ENCODE data around the gene NCKAP1. TPM values are rescaled to one million over a fixed set of nuclear protein-coding genes. Genes with fewer than 3 reads are reported as not detected.
"Not testable (repeated sequence)": the region's sequence is repeated elsewhere in the genome, so short reads cannot be mapped to it uniquely, and the experiment has no call there.

The NCKAP1 gene
- total RNA-seq, 1 donor, result 1.6 TPM

- DNase-seq (ENCODE audit: low read depth in 2 of 3, low spot score in 2 of 3), result no peak
Measured at GRCh38 chr2:182887753-182888415, 150.4 kb downstream of the NCKAP1 start.

GRCh38 chr2:182887093-182887492 is 151.2 kb downstream of the NCKAP1 start:
- no peak for DNase-seq (ENCODE audit: low read depth in 2 of 3, low spot score in 2 of 3)

GRCh38 chr2:182885771-182886170 is 152.5 kb downstream of the NCKAP1 start:
- no peak for DNase-seq (ENCODE audit: low read depth in 2 of 3, low spot score in 2 of 3)

- no peak for DNase-seq (ENCODE audit: low read depth in 2 of 3, low spot score in 2 of 3)
Measured at GRCh38 chr2:182883451-182883850, 154.8 kb downstream of the NCKAP1 start.

GRCh38 chr2:182880100-182880499 is 158.2 kb downstream of the NCKAP1 start:
- DNase-seq (ENCODE audit: low read depth in 2 of 3, low spot score in 2 of 3), result not testable (repeated sequence)

- DNase-seq (ENCODE audit: low read depth in 2 of 3, low spot score in 2 of 3), result not testable (repeated sequence)
Measured at GRCh38 chr2:182876653-182877052, 161.6 kb downstream of the NCKAP1 start.

- no peak for DNase-seq (ENCODE audit: low read depth in 2 of 3, low spot score in 2 of 3)
Measured at GRCh38 chr2:182870227-182870626, 168.0 kb downstream of the NCKAP1 start.

GRCh38 chr2:182868054-182868796 is 170.0 kb downstream of the NCKAP1 start:
- no peak for DNase-seq (ENCODE audit: low read depth in 2 of 3, low spot score in 2 of 3)

GRCh38 chr2:182867426-182868053 is 170.7 kb downstream of the NCKAP1 start:
- no peak for DNase-seq (ENCODE audit: low read depth in 2 of 3, low spot score in 2 of 3)

- peak in 1 of 3 donors; percentile 36 for DNase-seq (ENCODE audit: low read depth in 2 of 3, low spot score in 2 of 3)
Measured at GRCh38 chr2:182866461-182867406, 171.5 kb downstream of the NCKAP1 start, which contains the start of gene FRZB. Gene FRZB (minus strand): TSS chr2:182866637. CDS start chr2:182866552, 85 bp downstream.

GRCh38 chr2:182866095-182866460 is 172.2 kb downstream of the NCKAP1 start:
- DNase-seq (ENCODE audit: low read depth in 2 of 3, low spot score in 2 of 3), result peak in 1 of 3 donors; percentile 21

- no peak for DNase-seq (ENCODE audit: low read depth in 2 of 3, low spot score in 2 of 3)
Measured at GRCh38 chr2:182864949-182865570, 173.2 kb downstream of the NCKAP1 start.

- DNase-seq (ENCODE audit: low read depth in 2 of 3, low spot score in 2 of 3), result no peak
Measured at GRCh38 chr2:182863642-182864041, 174.6 kb downstream of the NCKAP1 start.

GRCh38 chr2:182862091-182862490 is 176.2 kb downstream of the NCKAP1 start:
- no peak for DNase-seq (ENCODE audit: low read depth in 2 of 3, low spot score in 2 of 3)

GRCh38 chr2:182860858-182861257 is 177.4 kb downstream of the NCKAP1 start:
- DNase-seq (ENCODE audit: low read depth in 2 of 3, low spot score in 2 of 3), result no peak

Small RNAs within 50 kb of the gene (small RNA-seq; reads per million reads assigned to genes)
- gene RF00019 (not detected), gene RF00599 (not detected), gene RNU6-1122P (not detected)

Other genes starting within 250 kb of the NCKAP1 start
- gene FRZB, start 171.8 kb downstream of the NCKAP1 start, total RNA-seq, result not detected
- 3.2 TPM for gene DUSP19, start 40.3 kb upstream of the NCKAP1 start, total RNA-seq
- gene NUP35, start 86.0 kb upstream of the NCKAP1 start, total RNA-seq, result 12.1 TPM